ENCODE measurements around the gene SCN8A. TPM values are rescaled to one million over a fixed set of nuclear protein-coding genes. Genes with fewer than 3 reads are reported as not detected.
"Not testable (repeated sequence)": the region's sequence is repeated elsewhere in the genome, so short reads cannot be mapped to it uniquely, and the experiment has no call there.

Gene SCN8A
- total and polyA plus RNA-seq, 7 donors: under 0.01 to 2.1 (median 0.71) TPM

DNA sequence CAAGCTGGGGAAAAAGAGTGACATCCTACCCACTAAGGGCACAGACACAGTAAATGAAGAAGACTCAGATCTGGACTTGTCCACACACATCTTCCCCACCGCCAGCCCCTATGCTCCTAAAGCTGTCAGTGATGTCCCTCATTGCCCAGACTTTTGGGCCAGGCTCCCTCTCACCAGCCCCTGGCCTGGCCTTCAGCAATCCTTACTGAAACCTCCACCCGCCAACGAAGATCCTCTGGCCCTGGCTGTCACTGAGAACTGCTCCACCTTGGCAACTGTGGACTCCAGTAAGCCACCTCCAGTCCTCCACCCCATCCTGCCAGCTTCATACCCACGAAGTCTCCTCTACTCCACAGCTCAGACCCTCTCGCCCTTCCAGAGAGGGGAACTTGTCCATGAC lies 234.2 kb downstream of the SCN8A start:
- peaks cover 0 to 20% (median 5%) of the 10 kb centered on the region in 3 donors for H3K27me3 ChIP-seq
- WGBS, 2 donors: 85 to 94% methylated on average over 5 of the region's 5 CpGs
- H3K4me3 ChIP-seq: no peak overlapping the region
- intact Hi-C loops (cut with DNase I): no loop called here
- no peaks in the 10 kb centered on the region for H3K36me3 ChIP-seq
- no peaks in the 10 kb centered on the region for H3K9me3 ChIP-seq
- H3K27ac ChIP-seq: no peak overlapping the region
- DNase-seq: no peak
- TF ChIP-seq POLR2A (IDR thresholded peaks at IDR 0.05) (no peak), EP300 (IDR thresholded peaks at IDR 0.05) (no peak), POLR2AphosphoS5 (IDR thresholded peaks at IDR 0.05) (no peak)
- TF ChIP-seq, protein P1, sequence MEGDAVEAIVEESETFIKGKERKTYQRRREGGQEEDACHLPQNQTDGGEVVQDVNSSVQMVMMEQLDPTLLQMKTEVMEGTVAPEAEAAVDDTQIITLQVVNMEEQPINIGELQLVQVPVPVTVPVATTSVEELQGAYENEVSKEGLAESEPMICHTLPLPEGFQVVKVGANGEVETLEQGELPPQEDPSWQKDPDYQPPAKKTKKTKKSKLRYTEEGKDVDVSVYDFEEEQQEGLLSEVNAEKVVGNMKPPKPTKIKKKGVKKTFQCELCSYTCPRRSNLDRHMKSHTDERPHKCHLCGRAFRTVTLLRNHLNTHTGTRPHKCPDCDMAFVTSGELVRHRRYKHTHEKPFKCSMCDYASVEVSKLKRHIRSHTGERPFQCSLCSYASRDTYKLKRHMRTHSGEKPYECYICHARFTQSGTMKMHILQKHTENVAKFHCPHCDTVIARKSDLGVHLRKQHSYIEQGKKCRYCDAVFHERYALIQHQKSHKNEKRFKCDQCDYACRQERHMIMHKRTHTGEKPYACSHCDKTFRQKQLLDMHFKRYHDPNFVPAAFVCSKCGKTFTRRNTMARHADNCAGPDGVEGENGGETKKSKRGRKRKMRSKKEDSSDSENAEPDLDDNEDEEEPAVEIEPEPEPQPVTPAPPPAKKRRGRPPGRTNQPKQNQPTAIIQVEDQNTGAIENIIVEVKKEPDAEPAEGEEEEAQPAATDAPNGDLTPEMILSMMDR (IDR thresholded peaks at IDR 0.05): no peak
- H3K4me1 ChIP-seq: peaks cover 0 to 6% (median 5%) of the 10 kb centered on the region in 4 donors

GRCh38 chr12:51826881-51827280 lies 235.8 kb downstream of the SCN8A start:
- WGBS, 2 donors: 84 to 95% methylated on average over 4 of the region's 4 CpGs
- H3K9me3 ChIP-seq: no peaks in the 10 kb centered on the region
- intact Hi-C loops (cut with DNase I): no loop called here

DNA sequence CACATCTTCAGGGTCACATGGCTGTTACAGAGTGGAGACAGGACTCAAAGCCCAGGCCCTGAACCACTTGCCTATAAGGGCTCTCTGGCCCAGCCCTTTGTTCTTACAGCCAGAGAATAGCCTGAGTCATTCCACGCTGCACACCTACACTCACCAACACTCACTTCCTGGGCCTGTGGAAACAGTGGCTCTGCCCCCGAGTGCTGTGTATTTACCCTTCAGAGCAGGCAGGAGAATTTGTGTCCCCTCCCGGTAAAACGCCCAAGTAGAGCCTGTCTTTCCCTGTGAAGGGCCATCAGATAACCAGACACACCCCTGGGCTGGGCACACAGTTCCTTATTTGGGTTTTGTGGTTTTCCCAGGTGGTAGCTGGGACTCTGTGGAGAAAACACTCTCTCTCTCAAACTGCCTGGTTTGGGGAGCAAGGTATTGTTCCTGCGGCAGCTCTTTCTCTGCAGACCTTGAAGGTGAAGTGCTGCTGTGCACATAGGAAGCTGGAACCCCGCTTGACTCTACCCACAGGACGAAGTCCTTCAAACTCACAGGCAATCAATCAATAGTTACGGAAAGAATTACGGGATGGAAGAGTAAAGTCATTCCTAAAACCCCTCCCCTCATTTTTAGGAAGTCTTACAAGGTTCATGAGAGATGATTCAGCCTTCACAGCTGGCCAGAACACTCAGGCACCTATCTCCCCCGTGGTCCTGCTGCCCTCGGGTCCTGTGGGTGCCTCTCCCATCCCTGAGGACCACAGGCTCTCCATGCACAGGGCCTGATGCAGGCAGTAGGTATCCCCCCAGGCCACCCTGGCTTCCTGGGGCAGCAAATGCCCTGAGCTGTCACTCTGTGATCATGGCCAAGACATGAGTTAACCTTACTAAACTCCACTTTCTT lies 237.1 kb downstream of the SCN8A start:
- WGBS, 2 donors: 27 to 34% methylated on average over 11 of the region's 11 CpGs
- Histone ChIP-seq H3K9me3 (no peaks in the 10 kb centered on the region), H3K27ac (no peak overlapping the region), H3K36me3 (no peaks in the 10 kb centered on the region), H3K27me3 (peaks cover 0 to 4% (median 0%) of the 10 kb centered on the region in 3 donors), H3K4me1 (no peaks in the 10 kb centered on the region), H3K4me3 (no peak overlapping the region)
- no peak for TF ChIP-seq EP300 (IDR thresholded peaks at IDR 0.05)
- DNase-seq: no peak
- intact Hi-C loops (cut with DNase I): no loop called here

More at GRCh38 chr12:51826881-51827280, 235.8 kb downstream of the SCN8A start:
- no peaks in the 10 kb centered on the region for H3K4me1 ChIP-seq
- no peak overlapping the region for H3K4me3 ChIP-seq
- no peaks in the 10 kb centered on the region for H3K36me3 ChIP-seq
- no peak for TF ChIP-seq POLR2AphosphoS5 (IDR thresholded peaks at IDR 0.05)
- TF ChIP-seq EP300 (IDR thresholded peaks at IDR 0.05): no peak
- TF ChIP-seq, protein P1 (IDR thresholded peaks at IDR 0.05): no peak
- TF ChIP-seq POLR2A (IDR thresholded peaks at IDR 0.05): no peak
- DNase-seq: no peak
- no peak overlapping the region for H3K27ac ChIP-seq
- H3K27me3 ChIP-seq: peaks cover 0 to 8% (median 0%) of the 10 kb centered on the region in 3 donors

- H3K36me3 ChIP-seq: no peaks in the 10 kb centered on the region
- no peaks in the 10 kb centered on the region for H3K9me3 ChIP-seq
- no peak overlapping the region for H3K4me3 ChIP-seq
- no peak for TF ChIP-seq POLR2A (IDR thresholded peaks at IDR 0.05)
- intact Hi-C loops (cut with DNase I): no loop called here
- H3K27ac ChIP-seq: no peak overlapping the region
- WGBS, 2 donors: 91 to 94% methylated on average over 5 of the region's 5 CpGs
- no peak for DNase-seq
- peaks cover 0 to 3% (median 0%) of the 10 kb centered on the region in 3 donors for H3K27me3 ChIP-seq
- H3K4me1 ChIP-seq: no peaks in the 10 kb centered on the region
Measured at GRCh38 chr12:51829011-51829481, 238.0 kb downstream of the SCN8A start.

- 89 to 91% methylated on average over 1 of the region's 1 CpG for WGBS, 2 donors
- Histone ChIP-seq H3K4me1 (no peaks in the 10 kb centered on the region), H3K27me3 (peaks cover 0 to 4% (median 3%) of the 10 kb centered on the region in 3 donors), H3K27ac (no peak overlapping the region), H3K36me3 (no peaks in the 10 kb centered on the region), H3K4me3 (no peak overlapping the region), H3K9me3 (no peaks in the 10 kb centered on the region)
- TF ChIP-seq POLR2A (IDR thresholded peaks at IDR 0.05) (no peak), POLR2AphosphoS5 (IDR thresholded peaks at IDR 0.05) (no peak), EP300 (IDR thresholded peaks at IDR 0.05) (no peak)
- TF ChIP-seq, protein P1 (IDR thresholded peaks at IDR 0.05): no peak
- intact Hi-C loops (cut with DNase I): no loop called here
- no peak for DNase-seq
Measured at GRCh38 chr12:51829641-51830040, 238.6 kb downstream of the SCN8A start.

DNA sequence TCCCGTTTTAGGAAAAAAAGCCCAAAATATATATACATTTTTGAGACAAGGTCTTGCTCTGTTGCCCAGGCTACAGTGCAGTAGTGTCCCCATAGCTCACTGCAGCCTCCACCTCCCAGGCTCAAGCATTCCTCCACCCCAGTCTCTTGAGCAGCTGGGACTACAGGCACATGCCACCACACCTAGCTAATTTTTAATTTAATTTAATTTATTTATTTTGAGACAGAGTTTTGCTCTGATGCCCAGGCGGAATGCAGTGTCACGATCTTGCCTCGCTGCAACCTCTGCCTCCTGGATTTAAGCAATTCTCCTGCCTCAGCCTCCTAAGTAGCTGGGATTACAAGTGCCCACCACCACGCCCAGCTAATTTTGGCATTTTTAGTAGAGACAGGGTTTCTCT lies 240.8 kb downstream of the SCN8A start:
- H3K27me3 ChIP-seq: peaks cover 0 to 11% (median 3%) of the 10 kb centered on the region in 3 donors
- intact Hi-C loops (cut with DNase I); H3K4me1 ChIP-seq; H3K36me3 ChIP-seq; H3K4me3 ChIP-seq; DNase-seq; H3K9me3 ChIP-seq; H3K27ac ChIP-seq: not testable (repeated sequence)
- WGBS, 2 donors: 68 to 78% methylated on average over 5 of the region's 5 CpGs
